ENCODE results near the gene PTPN12.

- no peak for TF ChIP-seq POLR2A (IDR thresholded peaks at IDR 0.05; ENCODE audit: low read length)
- TF ChIP-seq GATA1 (IDR thresholded peaks at IDR 0.05; ENCODE audit: low read depth, low read length): no peak
Measured at GRCh38 chr7:77561352-77561751, 24.3 kb downstream of the PTPN12 start.
